Sciatic nerve (tissue), 2 donors: Measurements from ENCODE around the gene UBR2. TPM values are rescaled to one million over a fixed set of nuclear protein-coding genes. Genes with fewer than 3 reads are reported as not detected.
"Not testable (repeated sequence)": the region's sequence is repeated elsewhere in the genome, so short reads cannot be mapped to it uniquely, and the experiment has no call there.

Source experiments
- ATAC-seq: fragments of 200-7000 bp; cut with Tn5 transposase; one replicate; pipeline ENCODE4 v1.9.1; 2020; ENCODE audit warnings: mild to moderate bottlenecking, moderate library complexity
- DNase-seq: peaks from one replicate; pipeline ENCODE4 v3.0.0-alpha.2; 2020; ENCODE audit warnings: low spot score
- intact Hi-C: fragments of 100-400 bp; cut with DNase I; formaldehyde crosslinking; loops from one replicate; pipeline ENCODE4 v1.14.2; 2022
- total RNA-seq: library from RNA; stranded (reverse); fragmentation: NEBNext Ultra II Directional; extraction: Animal tissue kit (Norgen Biotek cat#: 25700); gene quantifications from one replicate; pipeline ENCODE4 v1.2.1, GENCODE V29; 2021
- donor health status: DM: no; HTN: no; CAD: no.
- donor health status: DM: no; HTN: no; CAD: no.

UBR2 gene
- total RNA-seq, 1 donor from 2014 or later, result 40.9 TPM

DNA sequence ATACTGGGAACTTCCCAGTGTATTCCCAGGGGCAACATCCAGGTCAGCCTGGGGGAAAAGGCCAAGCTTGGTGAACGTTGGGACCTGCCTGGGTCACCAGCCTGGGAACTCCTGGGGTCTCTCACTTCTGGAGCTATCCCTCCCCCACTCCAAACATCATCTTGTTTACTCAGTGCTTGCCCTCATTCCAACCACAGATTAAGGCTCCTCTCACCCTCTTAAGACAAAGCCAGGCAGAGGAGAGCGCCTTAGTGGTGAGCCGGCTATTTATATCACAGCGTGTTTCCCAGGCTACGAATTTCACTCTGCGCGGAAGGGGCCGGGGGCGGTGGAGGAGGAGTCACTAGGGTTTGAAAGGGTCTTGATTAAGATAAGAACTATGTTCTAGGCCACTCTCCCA lies 146.5 kb downstream of the UBR2 start:
- ATAC-seq (no peak), DNase-seq (no peak)
- intact Hi-C loops, result no loop called here

GRCh38 chr6:42711930-42712329 lies 148.1 kb downstream of the UBR2 start:
- DNase-seq (no peak), ATAC-seq (no peak)
- intact Hi-C loops, result no loop called here

GRCh38 chr6:42714098-42714761 lies 150.4 kb downstream of the UBR2 start:
- intact Hi-C loops, result no loop called here
- DNase-seq (no peak), ATAC-seq (no peak)

DNA sequence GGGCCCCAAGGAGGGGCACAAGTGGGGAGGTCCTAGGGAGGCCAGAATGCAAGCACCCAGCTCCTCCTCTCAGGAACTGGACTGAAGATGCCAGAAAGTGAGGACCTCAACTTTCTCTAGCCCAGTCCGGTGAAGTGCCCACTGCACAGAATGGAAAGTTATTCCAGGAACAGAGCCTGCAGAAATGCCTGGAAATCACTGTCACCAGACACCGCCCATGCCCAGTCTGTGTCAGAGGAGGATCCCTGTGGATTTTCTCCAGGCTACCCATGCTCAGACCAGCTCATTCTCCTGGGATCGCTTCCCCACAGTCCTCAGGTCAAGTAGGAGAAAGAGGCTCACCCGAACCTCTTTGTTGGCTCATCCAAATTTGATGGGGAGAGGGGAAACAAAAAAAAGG lies 152.0 kb downstream of the UBR2 start:
- intact Hi-C loops, result no loop called here
- no peak for ATAC-seq
- no peak for DNase-seq

DNA sequence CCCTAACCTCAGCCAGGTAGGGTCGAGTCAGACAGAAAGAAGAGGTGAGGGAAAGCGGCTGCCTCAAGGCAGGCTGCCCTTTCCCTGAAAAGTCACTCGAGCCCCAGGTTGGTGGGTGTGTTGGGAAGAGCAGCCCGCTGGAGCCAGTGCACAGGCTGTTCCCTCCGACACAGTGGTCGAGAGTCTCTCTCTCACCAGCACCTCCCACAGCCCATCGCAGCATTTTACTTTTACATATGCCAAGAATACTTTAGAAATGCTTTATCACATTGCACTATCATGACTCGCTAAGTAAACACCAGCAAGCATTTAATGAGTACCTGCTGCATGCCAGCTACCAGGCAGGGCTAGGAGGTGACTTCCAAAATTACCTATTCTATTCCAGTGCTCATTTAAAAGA lies 156.9 kb downstream of the UBR2 start:
- no peak for ATAC-seq
- intact Hi-C loops, result no loop called here

GRCh38 chr6:42722497-42722896 lies 158.7 kb downstream of the UBR2 start, which contains the start of gene PRPH2:
Gene PRPH2 (minus strand): TSS chr6:42722597. CDS start chr6:42722334, 263 bp downstream.
- ATAC-seq (no peak), DNase-seq (no peak)
- intact Hi-C loops, result no loop called here

More for the DNA sequence above, 156.9 kb downstream of the UBR2 start:
- no peak for DNase-seq

DNA sequence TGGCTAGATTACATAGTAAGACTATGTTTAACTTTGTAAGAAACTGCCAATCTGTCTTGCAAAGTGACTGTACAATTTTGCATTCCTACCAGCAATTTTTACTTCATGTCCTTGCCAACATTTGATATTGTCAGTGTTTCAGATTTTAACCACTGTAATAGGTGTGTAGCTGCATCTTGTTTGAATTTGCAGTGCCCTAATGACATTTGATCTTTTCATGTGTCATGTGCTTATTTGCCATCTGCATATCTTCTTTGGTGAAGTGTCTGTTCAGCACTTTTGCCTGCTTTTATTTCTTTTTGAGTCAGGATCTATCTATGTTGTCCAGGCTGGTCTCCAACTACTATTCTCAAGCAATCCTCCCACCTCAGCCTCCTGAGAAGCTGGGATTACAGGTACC lies 161.0 kb downstream of the UBR2 start:
- intact Hi-C loops, result no loop called here
- DNase-seq, result no peak
- ATAC-seq, result no peak

DNA sequence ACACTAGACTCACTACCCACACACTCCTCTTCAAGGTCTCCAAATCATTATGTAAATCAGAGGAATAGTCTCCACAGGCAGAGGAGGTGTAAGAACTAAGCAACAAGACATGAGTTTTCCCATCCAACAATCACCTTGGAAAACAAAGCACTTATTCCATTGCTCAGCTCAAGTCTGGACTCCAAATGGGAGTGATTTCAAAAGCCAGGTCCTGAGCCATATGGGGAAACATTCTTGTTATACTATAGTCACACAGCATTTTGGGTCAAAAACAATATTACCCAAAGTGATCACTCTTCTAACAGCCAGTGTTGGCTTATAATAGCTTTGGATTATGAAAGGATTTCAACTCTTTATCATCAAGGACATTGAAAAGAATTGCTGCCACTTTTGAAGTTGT lies 162.2 kb downstream of the UBR2 start:
- DNase-seq, result no peak

GRCh38 chr6:42726485-42727086 lies 162.8 kb downstream of the UBR2 start:
- ATAC-seq (peak; percentile 95), DNase-seq (peak; percentile 81)
- intact Hi-C loops, result no loop called here

More for the DNA sequence above, 162.2 kb downstream of the UBR2 start:
- intact Hi-C loops, result no loop called here
- ATAC-seq, result no peak

- peak; percentile 67 for DNase-seq
- intact Hi-C loops, result no loop called here
Measured at GRCh38 chr6:42727087-42727611, 163.3 kb downstream of the UBR2 start.

GRCh38 chr6:42727627-42728026 lies 163.8 kb downstream of the UBR2 start:
- DNase-seq (no peak), ATAC-seq (peak; percentile 40)
- intact Hi-C loops, result no loop called here

More at GRCh38 chr6:42727087-42727611, 163.3 kb downstream of the UBR2 start:
- peak; percentile 67 for ATAC-seq

GRCh38 chr6:42729731-42730130 lies 165.9 kb downstream of the UBR2 start:
- ATAC-seq (no peak), DNase-seq (no peak)
- intact Hi-C loops, result no loop called here

DNA sequence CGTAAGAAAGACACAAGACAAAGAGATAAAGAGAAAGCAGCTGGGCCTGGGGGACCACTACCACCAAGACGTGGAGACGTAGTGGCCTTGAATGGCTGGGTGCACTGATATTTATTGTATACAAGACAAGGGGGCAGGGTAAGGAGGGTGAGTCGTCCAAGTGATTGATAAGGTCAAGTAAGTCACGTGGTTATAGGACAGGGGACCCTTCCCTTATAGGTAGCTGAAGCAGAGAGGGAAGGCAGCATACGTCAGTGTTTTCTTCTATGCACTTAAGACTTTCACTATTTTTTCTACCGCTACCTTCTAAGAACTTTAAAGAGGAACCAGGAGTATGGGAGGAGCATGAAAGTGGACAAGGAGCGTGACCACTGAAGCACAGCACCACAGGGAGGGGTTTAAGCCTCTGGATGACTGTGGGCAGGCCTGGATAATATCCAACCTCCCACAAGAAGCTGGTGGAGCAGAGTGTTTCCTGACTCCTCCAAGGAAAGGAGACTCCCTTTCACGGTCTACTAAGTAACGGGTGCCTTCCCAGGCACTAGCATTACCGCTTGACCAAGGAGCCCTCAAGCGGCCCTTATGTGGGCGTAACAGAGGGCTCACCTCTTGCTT lies 170.1 kb downstream of the UBR2 start:
- DNase-seq, intact Hi-C loops, ATAC-seq: not testable (repeated sequence)

GRCh38 chr6:42735976-42736375 lies 172.1 kb downstream of the UBR2 start:
- DNase-seq, result no peak
- intact Hi-C loops, result no loop called here
- no peak for ATAC-seq

- DNase-seq (no peak), ATAC-seq (no peak)
- intact Hi-C loops, result loop anchor here (10.0 kb wide), 1 partner anchor 134 kb away; the partner anchor contains the start of gene RPL7L1
Measured at GRCh38 chr6:42740725-42741124, 176.9 kb downstream of the UBR2 start.

GRCh38 chr6:42742116-42742894 lies 178.5 kb downstream of the UBR2 start:
- intact Hi-C loops, result loop anchor here (10.0 kb wide), 1 partner anchor 132 kb away; the partner anchor contains the start of gene RPL7L1
- ATAC-seq (no peak), DNase-seq (no peak)
